ENCODE results near the gene WARS2.

DNA sequence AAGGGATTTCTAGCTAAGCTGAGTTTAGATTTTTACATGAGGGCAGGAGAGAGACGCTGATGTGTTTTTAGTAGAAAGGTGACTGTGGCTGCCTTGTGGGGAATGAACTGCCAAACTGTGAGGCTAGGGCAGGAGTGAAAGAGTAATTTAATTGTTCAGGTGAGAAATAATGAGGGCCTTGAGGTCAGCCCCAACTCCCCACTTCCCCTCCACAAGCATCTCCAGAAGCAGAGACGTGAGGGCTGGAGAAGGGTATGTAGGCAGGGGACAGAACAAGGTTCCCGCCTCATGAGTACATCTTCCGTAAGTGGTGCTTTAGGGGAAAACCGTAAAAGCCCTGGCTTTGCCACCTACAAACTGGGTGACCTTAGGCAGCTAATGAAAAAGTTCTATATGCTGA lies 70.8 kb downstream of the WARS2 start:
- TF ChIP-seq ZNF274 (IDR thresholded peaks at IDR 0.05; ENCODE audit: low read depth, low read length) = no peak
- no peak for TF ChIP-seq YY1 (IDR thresholded peaks at IDR 0.05; ENCODE audit: insufficient read depth, insufficient read length)
